Fibroblast of skin of scalp (primary cell): ENCODE data around the gene DCBLD2.
A peak's percentile ranks its signal among the peaks of the same experiment; 100 is the strongest.
"Not testable (repeated sequence)": the region's sequence is repeated elsewhere in the genome, so short reads cannot be mapped to it uniquely, and the experiment has no call there.

Experiments
- DNase-seq: peaks from one replicate; pipeline ENCODE4 v3.0.0-alpha.2; 2013

DCBLD2 gene

DNA sequence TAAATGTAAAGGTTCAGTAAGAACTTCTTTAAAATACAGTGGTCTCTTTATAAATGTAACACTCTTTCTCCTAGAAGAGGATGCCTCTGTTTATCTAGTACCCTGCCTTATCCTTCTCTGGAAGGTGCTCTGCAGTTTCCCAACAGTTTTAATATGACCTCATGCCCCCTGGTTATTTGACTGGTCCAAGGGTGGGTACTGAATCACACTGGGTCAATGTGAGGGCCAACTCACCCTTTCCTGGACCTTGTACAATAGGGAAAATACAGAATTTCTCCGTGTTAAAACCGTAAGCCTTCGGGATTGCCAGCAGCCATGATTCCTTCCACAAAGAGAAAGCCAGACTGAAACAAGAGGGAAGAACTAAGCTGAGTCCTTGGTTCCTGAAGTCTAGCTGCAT is 9.2 kb downstream of the DCBLD2 start:
- DNase-seq: no peak

DNA sequence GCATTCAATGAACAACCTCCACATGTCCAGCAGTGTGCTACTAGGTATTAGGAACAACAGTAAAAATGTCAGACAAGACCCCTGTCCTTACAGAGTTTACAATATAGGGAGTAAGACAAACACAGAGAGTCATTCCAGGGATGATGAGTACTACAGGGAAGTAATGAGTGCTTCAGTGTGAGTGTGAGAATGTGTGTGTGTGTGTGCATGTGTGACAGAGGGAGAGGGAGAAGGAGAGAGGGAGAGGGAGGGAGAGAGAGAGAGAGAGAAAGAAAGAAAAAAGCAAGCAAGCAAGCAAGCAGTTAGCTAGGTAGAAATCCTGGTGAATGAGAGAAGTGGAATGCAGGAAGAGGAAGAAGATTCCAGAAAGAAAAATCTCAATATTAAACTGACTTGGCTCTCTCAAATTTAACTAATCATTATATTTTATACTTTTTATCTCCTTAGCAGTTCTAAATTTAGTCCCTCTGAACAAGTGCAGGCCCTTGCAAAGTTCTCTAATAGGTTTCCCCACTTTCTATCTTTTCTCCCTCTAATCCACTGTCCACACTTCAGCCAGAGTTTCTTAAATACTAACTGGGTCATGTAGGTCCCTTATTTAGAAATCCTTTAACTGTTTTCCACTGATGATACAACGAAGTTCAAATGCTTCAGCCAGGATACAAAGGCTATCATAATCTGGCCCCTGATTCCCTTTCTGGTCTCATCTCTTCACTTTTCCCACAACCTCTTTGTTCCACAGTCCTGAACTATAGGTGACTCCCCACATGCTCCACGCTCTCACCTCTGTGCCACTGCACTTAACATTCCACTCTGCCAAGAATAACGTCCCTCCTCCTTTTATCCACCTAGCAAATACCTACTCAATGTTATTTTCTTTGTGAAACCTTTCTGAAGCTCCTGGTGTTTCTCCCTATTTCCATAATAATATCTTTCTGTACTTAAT is 10.3 kb downstream of the DCBLD2 start:
- DNase-seq: peak; percentile 47

DNA sequence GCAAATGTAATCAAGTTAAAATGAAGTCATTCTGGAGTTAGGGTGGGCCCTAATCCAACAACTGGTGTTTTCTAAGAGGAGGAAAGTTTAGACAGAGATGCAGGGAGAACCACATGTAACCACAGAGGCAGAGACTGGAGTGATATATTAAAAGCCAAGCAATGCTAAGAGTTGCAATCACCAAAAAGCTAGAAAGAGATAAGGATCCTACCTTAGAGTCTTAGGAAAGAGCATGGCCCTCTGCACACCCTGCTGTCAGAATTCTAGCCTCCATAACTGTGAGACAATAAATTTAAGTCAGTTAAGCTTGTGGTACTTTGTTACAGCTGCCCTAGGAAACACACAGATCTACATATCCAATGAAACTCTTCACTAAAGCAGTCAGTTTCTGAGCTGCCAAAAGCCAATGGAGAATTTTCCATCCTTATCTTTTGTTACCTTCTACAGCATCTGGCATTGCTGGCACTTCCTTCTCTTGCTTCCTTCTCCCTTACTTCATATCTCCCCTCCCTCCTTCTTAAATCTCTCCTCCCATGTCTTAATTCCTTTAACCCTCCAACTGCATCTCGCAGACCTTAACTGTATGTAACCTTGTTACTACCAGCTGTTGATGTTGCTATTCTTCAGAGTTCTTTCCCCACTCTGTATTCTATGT is 11.2 kb downstream of the DCBLD2 start:
- DNase-seq: no peak

DNA sequence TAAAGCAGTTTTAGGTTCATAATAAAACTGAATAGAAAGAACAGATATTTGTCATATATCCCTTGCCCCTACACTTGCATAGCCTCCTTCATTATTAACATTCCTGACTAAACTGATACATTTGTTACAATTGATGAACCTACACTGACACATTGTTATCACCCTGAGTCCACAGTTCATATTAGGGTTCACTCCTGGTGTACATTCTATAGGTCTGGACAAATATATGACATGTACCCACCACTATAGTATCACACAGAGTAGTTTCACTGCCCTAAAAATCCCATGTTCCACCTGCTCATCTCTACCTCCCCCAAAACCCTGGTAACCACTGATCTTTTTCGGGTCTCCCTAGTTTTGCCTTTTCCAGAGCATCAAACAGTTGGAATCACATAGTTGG is 13.8 kb downstream of the DCBLD2 start:
- DNase-seq: no peak

DNA sequence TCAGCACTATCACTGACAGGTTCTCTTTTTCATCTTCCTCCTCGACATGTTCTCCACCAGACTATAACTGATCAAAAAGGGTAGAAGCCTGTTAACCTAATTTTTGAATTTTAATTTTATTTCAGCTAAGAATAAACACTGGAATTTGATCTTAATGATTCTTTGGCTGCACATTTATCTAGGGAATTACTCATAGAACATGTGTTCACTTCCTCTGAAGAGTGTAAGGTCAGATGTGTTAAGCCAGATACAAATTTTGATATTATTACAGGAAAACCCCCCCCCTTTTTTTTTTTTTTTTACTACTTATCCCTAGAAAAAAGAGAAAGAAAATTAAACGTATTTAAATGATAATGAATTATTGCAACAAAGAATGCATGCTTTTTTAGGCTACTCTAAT is 15.0 kb downstream of the DCBLD2 start:
- DNase-seq: no peak

DNA sequence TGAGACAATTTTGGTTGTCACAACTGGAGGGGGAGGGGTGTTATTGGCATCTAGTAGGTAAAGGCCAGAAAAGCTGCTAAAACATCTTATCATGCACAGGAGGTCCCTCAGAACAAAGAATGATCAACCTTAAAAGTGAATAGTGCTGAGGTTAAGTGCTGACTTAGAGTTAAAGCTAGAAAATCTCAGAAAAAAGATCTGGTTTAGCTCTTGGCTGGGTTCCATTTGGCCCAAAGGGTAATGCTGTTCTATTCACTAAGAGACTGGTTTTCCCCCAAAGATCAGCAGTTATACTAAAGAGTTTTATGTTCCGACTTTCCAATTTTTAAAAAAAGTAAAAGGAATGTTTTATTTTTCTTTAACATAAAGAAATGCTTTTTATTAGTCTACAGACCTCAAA is 15.6 kb downstream of the DCBLD2 start:
- no peak for DNase-seq

DNA sequence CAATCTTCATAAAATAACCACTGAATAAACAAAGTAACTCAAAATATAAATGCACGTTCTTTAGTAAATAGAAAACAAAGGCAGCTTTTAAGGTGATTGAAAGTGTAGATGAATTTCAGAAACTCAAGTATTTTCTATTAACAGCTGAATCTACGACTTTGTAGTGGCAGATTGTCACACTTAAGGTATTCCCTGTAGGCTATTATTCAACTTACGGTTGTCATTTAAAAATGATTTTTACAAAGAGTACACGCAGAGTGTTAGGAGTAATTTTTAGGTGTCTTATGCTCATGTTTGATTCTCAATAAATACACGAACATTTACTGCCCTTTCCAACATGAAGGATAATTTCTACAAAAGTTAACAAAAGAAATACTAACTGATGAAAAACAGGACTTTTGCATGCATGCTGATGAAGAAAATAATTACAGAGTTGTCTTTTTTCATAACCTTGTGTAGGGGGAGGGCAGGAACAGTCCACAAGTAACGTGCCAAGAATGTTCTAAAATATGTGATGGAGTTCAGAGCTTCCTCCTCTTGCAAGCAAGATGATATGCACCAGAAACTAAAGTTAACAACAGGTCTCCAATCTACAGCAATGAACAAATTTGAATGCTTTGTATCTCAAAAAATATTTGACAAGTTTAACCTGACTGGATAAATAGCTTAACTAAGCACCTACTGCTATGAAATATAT is 16.7 kb downstream of the DCBLD2 start:
- DNase-seq: peak; percentile 69

DNA sequence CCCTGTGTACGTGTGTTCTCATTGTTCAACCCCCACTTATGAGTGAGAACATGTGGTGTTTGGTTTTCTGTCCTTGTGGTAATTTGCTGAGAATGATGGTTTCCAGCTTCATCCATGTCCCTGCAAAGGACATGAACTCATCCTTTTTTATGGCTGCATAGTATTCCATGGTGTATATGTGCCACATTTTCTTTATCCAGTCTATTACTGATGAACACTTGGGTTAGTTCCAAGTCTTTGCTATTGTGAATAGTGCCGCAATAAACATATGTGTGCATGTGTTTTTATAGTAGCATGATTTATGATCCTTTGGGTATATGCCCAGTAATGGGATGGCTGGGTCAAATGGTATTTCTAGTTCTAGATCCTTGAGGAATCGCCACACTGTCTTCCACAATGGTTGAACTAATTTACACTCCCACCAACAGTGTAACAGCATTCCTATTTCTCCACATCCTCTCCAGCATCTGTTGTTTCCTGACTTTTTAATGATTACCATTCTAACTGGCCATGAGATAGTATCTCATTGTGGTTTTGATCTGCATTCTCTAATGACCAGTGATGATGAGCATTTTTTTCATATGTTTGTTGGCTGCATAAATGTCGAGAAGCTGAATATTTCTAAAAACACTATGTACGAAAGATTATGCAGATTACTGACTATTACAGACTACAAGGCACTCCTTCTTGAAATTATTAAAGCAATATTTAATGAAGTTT is 18.7 kb downstream of the DCBLD2 start:
- not testable (repeated sequence) for DNase-seq

DNA sequence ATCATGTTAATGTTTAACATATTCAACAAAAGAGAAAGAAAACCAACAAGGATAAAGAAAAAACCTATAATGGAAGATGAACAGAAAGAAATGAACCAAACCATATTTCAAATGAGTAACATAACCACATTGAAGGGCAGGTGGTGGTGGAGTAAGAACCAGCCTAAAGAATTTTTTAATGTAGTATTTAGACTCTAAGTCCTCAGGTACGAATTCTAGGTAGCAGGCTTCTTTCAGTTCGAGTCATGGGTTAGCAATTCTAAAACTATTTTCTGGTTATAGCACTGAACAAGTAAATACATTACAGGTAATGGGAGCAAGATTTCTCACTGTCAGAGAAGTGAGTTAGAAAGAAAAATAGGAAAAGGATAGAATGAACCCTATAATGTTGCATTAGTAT is 24.4 kb downstream of the DCBLD2 start:
- DNase-seq: no peak

DNA sequence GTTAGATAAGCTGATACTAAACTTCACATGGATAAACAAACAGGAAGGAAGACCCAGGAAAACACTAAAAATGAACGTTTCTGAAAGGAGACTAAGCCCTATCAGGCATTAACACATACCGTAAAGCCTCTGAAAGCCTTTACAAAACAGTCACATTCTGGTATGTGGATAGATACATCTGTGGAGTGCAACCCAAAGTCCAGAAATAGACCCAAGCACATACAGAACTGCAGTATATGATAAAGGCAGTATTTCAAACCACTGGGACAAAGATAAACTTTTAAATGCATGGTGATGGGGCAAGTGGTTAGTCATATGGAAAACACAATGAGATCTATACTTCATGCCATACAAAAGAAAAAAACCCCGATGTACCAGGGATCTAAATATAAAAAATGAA is 26.0 kb downstream of the DCBLD2 start:
- no peak for DNase-seq

DNA sequence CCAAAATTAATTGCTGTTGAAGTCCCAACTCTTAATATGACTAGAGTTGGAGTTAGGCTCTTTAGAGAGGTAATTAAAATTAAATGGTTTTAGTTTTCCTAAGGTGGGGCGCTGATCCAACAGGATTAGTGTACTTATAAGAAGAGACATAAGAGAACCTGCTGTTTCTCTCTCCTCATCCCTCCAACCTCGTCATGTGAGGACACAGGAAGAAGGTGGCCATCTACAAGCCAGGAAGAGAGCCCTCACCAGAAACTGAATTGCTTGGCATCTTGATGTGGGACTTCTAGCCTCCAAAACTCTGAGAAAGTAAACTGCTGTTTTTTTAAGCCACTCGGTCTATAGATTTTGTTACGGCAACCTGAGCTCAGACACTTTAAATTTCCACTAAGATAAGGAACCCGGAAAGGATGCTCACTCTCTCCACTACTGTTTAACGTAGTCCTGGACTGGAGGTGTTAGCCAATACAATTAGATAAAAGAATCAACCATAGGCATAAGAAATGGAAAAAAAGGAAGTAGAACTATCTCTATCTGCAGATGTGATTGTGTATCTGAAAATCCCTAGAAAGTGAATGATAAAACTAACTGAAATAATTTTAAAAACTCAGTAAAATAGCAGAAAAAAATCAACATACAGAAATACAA is 26.8 kb downstream of the DCBLD2 start:
- no peak for DNase-seq

DNA sequence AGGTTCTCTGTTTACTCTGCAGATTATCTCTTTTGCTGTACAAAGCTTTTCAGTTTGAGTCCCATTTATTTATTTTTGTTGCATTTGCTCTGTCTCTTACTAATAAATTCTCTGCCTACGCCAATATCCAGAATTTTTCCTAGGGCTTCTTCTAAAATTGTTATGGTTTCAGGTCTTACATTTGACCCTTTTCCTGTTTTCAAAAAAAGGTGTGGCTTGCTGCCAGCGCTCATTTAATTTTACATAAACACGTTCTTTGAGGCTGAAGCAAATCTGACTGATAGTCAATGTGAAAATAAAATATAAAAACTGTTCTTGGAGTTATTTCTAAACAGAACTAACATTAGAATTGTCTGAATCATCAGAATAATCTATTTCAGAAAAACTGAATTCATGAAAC is 32.1 kb downstream of the DCBLD2 start:
- no peak for DNase-seq

DNA sequence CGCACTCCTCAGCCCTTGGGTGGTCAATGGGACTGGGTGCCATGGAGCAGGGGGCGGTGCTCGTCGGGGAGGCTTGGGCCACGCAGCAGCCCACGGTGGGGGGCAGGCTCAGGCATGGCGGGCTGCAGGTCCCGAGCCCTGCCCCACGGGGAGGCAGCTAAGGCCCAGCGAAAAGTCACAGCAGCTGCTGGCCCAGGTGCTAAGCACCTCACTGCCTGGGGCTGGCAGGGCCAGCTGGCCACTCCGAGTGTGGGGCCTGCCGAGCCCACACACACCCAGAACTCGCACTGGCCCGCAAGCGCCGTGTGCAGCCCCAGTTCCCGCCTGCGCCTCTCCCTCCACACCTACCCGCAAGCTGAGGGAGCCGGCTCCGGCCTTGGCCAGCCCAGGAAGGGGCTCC is 43.5 kb downstream of the DCBLD2 start:
- DNase-seq: not testable (repeated sequence)

DNA sequence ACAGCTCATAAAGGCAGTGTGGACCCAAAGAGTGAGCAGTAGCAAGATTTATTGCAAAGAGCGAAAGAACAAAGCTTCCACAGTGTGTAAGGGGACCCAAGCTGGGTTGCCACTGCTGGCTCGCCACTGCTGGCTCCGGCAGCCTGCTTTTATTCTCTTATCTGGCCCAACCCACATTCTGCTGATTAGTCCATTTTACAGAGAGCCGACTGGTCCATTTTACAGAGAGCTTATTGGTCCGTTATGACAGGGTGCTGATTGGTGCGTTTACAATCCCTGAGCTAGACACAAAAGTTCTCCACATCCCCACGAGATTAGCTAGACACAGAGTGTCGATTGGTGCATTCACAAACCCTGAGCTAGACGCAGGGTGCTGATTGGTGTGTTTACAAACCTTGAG is 44.2 kb downstream of the DCBLD2 start:
- DNase-seq: not testable (repeated sequence)

DNA sequence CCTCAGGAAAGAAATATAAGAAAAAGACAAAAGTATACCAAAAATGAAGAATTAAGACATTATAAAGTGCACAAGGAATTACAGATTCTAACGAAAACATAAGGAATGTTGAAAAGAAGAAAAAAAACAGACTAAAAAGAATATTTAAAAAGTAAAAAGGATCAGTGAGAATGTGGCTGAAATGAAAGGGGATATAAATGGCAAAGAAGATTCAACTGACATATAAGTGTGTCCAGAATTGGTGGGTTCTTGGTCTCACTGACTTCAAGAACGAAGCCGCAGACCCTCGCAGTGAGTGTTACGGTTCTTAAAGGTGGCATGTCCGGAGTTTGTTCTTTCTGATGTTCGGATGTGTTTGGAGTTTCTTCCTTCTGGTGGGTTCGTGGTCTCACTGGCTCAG is 44.8 kb downstream of the DCBLD2 start:
- no peak for DNase-seq

DNA sequence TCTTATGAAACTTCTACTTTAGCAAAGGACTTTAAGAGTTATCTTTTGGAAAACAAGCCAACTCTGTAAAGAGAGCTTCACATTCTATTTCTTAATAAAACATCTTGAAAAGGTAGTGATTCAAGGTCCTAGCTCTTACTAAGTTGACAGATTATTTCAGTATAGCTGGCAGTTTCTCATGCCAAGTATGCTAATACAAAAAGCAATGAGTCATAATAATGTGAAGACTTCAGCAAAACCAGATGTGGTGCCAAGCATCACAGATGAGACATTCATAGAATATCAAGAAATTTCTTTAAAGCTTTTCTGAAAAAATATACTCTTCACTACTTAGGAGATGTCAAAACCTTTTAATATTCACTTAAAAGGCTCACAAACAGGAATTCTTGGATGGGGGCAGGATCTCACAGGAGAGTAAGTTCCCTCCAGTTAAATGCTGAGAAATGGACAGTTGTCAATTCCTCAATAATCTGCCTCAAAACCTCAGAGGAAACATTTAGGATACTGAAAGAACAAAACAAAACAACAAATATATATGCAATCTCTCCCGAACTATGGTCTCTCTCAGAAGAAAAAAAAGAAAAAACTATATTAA is 45.6 kb downstream of the DCBLD2 start:
- DNase-seq: peak; percentile 94

DNA sequence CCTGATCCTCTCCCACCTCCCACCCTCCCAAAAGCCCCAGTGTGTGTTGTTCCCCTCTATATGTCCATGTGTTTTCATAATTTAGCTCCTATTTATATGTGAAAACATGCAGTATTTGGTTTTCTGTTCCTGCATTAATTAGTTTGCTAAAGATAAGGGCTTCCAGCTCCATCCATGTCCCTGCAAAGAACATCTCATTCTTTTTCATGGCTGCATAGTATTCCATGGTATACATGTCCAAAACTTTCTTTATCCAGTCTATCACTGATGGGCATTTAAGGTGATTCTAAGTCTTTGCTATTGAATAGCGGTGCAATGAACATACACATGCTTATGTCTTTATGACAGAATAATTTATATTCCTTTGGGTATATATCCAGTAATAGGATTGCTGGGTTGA is 53.4 kb downstream of the DCBLD2 start:
- DNase-seq: no peak

DNA sequence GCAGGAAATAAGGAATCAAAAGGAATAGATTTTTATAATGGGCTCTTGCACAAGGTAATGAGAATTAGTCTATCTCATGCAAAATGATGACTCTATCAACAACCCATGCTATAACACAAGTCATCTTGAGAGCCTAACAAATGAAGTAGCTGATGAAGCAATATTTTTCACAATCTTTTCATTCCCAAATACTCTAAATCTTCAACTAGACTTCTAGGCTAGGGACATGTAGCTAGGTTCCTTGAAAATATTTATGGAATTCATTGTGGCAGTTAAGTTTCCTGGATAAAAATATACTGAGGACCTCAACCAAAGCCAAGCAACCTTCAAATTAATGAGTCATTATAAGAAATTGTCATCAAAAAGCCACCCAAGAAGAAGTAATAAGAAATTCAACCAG is 55.4 kb downstream of the DCBLD2 start:
- DNase-seq: peak; percentile 88

DNA sequence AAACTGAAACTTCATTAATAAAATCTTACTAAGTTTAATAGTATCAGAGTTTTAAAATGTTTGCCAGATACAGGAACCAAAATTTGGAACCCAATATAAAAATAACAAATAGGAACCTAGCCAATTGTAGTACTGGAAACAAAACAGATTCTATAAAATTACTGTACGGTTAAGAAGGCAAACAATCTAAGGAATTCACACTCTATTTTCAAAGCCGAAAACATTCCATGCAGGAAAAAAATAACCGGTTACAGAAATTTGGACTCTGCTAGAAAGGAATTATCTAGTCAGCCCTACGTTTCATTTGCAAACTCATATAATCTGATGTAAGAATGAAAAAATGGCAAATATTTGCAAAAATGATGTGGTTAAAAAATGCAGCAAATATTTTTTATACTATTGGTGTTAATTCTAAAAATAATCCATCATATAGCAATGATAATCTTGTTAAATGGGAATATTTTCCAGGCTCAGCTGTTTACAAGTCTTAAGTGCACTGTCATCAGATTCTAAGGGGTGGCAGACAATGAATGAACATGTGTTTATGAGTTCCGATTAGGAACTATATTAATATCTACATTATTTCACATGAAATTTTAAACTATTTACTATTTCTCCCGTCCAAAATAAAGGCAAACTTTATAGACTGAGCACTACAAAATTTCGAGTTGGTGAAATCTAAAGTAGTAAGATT is 58.1 kb downstream of the DCBLD2 start:
- peak; percentile 84 for DNase-seq

DNA sequence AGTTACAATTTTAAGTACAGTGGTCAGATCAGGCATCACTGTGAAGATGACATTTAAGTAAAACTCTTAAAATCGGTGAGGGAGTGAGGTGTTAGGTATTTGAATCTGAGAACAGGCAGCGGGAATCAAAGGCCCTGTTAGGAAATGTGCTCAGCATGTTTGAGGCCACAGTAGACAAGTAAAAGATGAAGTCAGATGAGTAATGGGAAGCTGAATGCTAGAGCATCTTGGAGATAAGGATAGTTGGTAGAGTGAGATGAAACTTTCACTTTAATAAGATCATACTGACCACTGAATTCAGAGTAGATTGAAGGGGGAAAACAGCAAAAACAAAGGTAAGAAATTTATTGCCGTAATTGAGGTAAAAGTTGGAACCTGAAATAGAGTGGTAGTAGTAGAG is 61.6 kb downstream of the DCBLD2 start:
- DNase-seq: peak; percentile 38

DNA sequence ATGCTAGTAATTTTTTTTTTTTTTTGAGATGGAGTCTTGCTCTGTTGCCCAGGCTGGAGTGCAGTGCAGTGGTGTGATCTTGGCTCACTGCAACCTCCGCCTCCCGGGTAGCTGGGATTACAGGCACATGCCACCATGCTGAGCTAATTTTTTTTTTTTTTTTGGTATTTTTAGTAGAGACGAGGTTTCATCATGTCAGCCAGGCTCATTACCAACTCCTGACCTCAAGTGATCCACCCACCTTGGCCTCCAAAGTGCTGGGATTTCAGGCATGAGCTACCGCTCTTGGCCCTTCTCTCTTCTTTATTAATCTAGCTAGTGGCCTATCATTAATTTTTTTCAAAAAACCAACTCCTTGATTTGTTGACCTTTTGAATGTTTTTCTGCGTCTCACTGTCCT is 70.4 kb downstream of the DCBLD2 start:
- not testable (repeated sequence) for DNase-seq
